Fibroblast of lung (primary cell): ENCODE results near the gene CLSTN2.

Experiments
- EZH2 ChIP-seq: IDR thresholded peaks from 2 replicates; pipeline ENCODE4 v1.5.1; 2012; ENCODE audit warnings: low read length, control low read depth, mild to moderate bottlenecking; ENCODE audit errors: missing control alignments
- TF ChIP-seq, protein P1 (sequence below), 2 donors: IDR thresholded peaks in 1 of 2; conservative IDR thresholded peaks in 1 of 2; 1 replicate in 1 of 2; 2 replicates in 1 of 2; pipeline ENCODE4 v1.5.1; 2011 to 2012; ENCODE audit warnings: low read length in 2 of 2, control low read depth in 1 of 2, inconsistent platforms in 1 of 2, low read depth in 1 of 2, mild to moderate bottlenecking in 1 of 2

DNA sequence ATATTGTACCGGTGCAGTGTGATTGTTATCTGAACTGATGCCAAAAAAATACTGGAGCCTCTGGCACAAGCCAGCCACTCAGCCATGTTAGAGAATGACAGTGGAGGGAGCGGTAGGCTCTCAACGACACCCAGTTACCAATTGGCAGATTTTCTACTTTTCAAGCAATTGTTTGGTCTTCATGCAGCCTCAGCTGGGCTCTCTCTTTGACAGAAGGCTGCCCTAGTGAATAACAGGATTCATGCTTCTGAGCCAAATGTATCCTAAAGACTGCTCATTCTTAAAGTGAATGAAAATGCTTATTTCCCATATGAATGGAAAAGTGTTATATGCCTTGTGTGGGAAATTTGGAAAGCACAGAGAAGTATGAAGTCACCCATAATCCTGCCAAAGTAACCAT lies 481.7 kb downstream of the CLSTN2 start:
- TF ChIP-seq, protein P1, sequence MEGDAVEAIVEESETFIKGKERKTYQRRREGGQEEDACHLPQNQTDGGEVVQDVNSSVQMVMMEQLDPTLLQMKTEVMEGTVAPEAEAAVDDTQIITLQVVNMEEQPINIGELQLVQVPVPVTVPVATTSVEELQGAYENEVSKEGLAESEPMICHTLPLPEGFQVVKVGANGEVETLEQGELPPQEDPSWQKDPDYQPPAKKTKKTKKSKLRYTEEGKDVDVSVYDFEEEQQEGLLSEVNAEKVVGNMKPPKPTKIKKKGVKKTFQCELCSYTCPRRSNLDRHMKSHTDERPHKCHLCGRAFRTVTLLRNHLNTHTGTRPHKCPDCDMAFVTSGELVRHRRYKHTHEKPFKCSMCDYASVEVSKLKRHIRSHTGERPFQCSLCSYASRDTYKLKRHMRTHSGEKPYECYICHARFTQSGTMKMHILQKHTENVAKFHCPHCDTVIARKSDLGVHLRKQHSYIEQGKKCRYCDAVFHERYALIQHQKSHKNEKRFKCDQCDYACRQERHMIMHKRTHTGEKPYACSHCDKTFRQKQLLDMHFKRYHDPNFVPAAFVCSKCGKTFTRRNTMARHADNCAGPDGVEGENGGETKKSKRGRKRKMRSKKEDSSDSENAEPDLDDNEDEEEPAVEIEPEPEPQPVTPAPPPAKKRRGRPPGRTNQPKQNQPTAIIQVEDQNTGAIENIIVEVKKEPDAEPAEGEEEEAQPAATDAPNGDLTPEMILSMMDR (conservative IDR thresholded peaks at IDR 0.05 in 1 of 2, IDR thresholded peaks at IDR 0.05 in 1 of 2; ENCODE audit: low read depth in 1 of 2, low read length in 2 of 2) = no peak
- TF ChIP-seq EZH2 = no peak
